Measurements from ENCODE around the gene MORN5. TPM values are rescaled to one million over a fixed set of nuclear protein-coding genes. Genes with fewer than 3 reads are reported as not detected.

The MORN5 gene
- total and polyA plus RNA-seq, 9 of the 15 experiments (the other 6 are each of a cell fraction or from before 2014, with no cell fraction given) = not detected

DNA sequence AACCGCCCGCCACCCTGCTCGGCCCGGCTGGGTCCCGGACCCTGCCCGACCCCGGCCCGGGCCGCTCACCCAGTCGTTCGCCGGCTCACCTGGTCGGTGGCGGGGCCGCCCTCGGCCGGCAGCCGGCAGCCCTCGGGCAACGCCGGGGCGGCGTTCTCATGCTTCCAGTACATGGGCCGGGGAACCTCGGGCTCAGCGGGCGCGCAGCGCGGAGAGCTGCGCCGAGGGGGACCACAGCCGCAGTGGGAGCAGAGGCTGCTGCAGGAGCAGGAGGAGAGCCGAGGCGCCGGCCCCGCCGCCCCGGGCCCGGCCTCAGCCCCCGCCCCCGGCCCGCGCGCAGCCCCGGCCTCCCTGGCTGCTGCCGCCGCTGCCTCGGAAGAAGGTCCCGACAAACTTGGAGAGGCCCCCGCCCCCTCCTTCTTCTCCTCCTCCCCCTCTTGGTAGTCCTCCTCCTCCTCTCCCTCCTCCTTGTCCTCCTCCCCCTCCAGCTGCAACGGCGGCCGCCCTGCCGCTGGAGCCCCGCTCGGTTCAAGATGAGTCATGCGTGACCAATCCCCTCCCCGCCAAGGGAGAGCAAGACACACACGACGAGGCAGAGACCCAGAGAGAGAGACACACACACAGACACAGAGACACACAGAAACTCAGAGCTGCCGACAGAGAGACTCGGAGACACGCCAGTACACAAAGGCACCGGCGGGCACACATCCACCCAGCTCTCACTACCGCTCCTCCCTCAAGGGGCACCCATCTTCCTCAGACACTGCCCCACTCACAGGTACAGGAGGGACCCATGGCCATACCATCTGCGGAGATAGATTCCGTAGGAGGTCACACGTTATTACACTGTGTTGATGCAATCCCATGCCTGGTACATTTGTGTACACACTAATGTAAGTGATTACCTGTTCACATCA, 69.1 kb downstream of the MORN5 start, which contains the start of gene LHX6 (continued):
- TF ChIP-seq ZNF263 (CRISPR knock-in tag; IDR thresholded peaks at IDR 0.05; ENCODE audit: borderline replicate concordance) (peak; percentile 98), TEAD4 (IDR thresholded peaks at IDR 0.05; ENCODE audit: low read length) (no peak), TEAD4 (CRISPR knock-in tag; IDR thresholded peaks at IDR 0.05; ENCODE audit: borderline replicate concordance) (no peak), MYBL2 (IDR thresholded peaks at IDR 0.05; ENCODE audit: low read depth) (no peak), MYBL2 (CRISPR knock-in tag; IDR thresholded peaks at IDR 0.05; ENCODE audit: borderline replicate concordance) (no peak), ZBTB34 (CRISPR knock-in tag; IDR thresholded peaks at IDR 0.05) (no peak), GATAD2A (IDR thresholded peaks at IDR 0.05) (0 out of 2 replicates have a peak, but pooled peaks have one; percentile 46), ZBTB7A (IDR thresholded peaks at IDR 0.05; ENCODE audit: borderline replicate concordance, control insufficient read depth, low read depth, low read length) (no peak), ARID2 (IDR thresholded peaks at IDR 0.05) (no peak), C11orf30 (IDR thresholded peaks at IDR 0.05; ENCODE audit: low read depth) (no peak), NELFE (IDR thresholded peaks at IDR 0.05; ENCODE audit: insufficient read depth, insufficient read length) (no peak), ZNF24 (IDR thresholded peaks at IDR 0.05) (no peak), RBM15 (IDR thresholded peaks at IDR 0.05; ENCODE audit: insufficient read depth, low read length) (no peak), CBX3 (IDR thresholded peaks at IDR 0.05; ENCODE audit: borderline replicate concordance in 1 of 2, low read length in 2 of 2) (no peak), MAFF (IDR thresholded peaks at IDR 0.05; ENCODE audit: low read length) (no peak), SIN3A (IDR thresholded peaks at IDR 0.05; ENCODE audit: borderline replicate concordance in 2 of 2, control insufficient read depth in 1 of 2, low read depth in 2 of 2, low read length in 2 of 2) (no peak)
- TF ChIP-seq, protein P1, sequence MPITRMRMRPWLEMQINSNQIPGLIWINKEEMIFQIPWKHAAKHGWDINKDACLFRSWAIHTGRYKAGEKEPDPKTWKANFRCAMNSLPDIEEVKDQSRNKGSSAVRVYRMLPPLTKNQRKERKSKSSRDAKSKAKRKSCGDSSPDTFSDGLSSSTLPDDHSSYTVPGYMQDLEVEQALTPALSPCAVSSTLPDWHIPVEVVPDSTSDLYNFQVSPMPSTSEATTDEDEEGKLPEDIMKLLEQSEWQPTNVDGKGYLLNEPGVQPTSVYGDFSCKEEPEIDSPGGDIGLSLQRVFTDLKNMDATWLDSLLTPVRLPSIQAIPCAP (CRISPR knock-in tag; IDR thresholded peaks at IDR 0.05; ENCODE audit: borderline replicate concordance) = no peak
- TF ChIP-seq, protein P2, sequence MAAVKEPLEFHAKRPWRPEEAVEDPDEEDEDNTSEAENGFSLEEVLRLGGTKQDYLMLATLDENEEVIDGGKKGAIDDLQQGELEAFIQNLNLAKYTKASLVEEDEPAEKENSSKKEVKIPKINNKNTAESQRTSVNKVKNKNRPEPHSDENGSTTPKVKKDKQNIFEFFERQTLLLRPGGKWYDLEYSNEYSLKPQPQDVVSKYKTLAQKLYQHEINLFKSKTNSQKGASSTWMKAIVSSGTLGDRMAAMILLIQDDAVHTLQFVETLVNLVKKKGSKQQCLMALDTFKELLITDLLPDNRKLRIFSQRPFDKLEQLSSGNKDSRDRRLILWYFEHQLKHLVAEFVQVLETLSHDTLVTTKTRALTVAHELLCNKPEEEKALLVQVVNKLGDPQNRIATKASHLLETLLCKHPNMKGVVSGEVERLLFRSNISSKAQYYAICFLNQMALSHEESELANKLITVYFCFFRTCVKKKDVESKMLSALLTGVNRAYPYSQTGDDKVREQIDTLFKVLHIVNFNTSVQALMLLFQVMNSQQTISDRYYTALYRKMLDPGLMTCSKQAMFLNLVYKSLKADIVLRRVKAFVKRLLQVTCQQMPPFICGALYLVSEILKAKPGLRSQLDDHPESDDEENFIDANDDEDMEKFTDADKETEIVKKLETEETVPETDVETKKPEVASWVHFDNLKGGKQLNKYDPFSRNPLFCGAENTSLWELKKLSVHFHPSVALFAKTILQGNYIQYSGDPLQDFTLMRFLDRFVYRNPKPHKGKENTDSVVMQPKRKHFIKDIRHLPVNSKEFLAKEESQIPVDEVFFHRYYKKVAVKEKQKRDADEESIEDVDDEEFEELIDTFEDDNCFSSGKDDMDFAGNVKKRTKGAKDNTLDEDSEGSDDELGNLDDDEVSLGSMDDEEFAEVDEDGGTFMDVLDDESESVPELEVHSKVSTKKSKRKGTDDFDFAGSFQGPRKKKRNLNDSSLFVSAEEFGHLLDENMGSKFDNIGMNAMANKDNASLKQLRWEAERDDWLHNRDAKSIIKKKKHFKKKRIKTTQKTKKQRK (IDR thresholded peaks at IDR 0.05; ENCODE audit: borderline replicate concordance, low read depth, low read length) = no peak

Data from K562 (cell line).